Effector memory CD8-positive, alpha-beta T cell (primary cell): ENCODE measurements around the gene TCEA3.

Experiments used
- ATAC-seq: fragments of 150-1000 bp; cut with Tn5 transposase; replicated peaks from 2 replicates; pipeline ENCODE4 v1.10.0; 2021; ENCODE audit warnings: mild to moderate bottlenecking, moderate library complexity
- DNase-seq, 3 experiments: peaks; one replicate each; pipeline ENCODE4 v3.0.0; 2021
- H3K27ac Mint-ChIP-seq, 2 donors: one replicate each; pipeline ENCODE4 v1.8.0; 2022; ENCODE audit warnings: mild to moderate bottlenecking in 2 of 2, mixed read lengths in 2 of 2, moderate library complexity in 2 of 2
- H3K27me3 Mint-ChIP-seq, 2 donors: one replicate each; pipeline ENCODE4 v1.8.0; 2022; ENCODE audit warnings: mixed read lengths in 2 of 2
- H3K36me3 Mint-ChIP-seq: one replicate; pipeline ENCODE4 v1.8.0; 2022; ENCODE audit warnings: mild to moderate bottlenecking, moderate library complexity, mixed read lengths; ENCODE audit not compliant: insufficient read depth
- H3K4me1 Mint-ChIP-seq, 2 donors: one replicate each; pipeline ENCODE4 v1.8.0; 2022; ENCODE audit warnings: low read depth in 2 of 2, mixed read lengths in 2 of 2
- H3K4me3 Mint-ChIP-seq, 2 donors: one replicate each; pipeline ENCODE4 v1.8.0; 2022; ENCODE audit warnings: mild to moderate bottlenecking in 2 of 2, mixed read lengths in 2 of 2, moderate library complexity in 2 of 2
- H3K9me3 Mint-ChIP-seq, 2 donors: one replicate each; pipeline ENCODE4 v1.8.0; 2022; ENCODE audit warnings: mixed read lengths in 2 of 2

TCEA3 gene

DNA sequence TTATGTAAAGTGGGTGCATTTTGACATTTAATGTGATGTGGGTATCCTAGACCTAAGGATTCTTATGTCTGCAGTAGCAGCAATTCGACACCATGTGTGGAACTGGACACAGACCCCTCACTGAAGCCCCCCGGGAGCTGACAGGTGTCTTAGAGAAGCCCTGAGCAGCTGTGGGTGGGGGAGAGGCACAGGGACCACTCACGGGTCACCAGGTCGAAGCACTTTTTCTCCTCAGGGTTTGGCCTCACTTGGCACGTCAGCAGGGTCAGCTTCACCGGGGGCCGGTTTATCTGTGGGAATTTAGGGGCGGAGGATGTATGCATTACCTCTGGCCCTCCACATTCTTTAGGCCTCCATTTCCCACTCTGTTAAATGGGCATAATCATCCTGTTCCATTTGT is 14.0 kb upstream of the TCEA3 start:
- H3K27ac Mint-ChIP-seq, result no peak overlapping the region
- ATAC-seq (no peak), DNase-seq (no peak)
- H3K27me3 Mint-ChIP-seq, result peaks cover 4 to 44% of the 10 kb centered on the region in 2 donors
- peaks cover 3% of the 10 kb centered on the region for H3K36me3 Mint-ChIP-seq
- no peaks in the 10 kb centered on the region for H3K4me1 Mint-ChIP-seq
- H3K9me3 Mint-ChIP-seq, result no peaks in the 10 kb centered on the region
- H3K4me3 Mint-ChIP-seq, result no peak overlapping the region

- Mint-ChIP-seq H3K27ac (no peak overlapping the region), H3K27me3 (peaks cover 4 to 45% of the 10 kb centered on the region in 2 donors), H3K4me3 (no peak overlapping the region), H3K36me3 (peaks cover 3% of the 10 kb centered on the region), H3K9me3 (no peaks in the 10 kb centered on the region), H3K4me1 (no peaks in the 10 kb centered on the region)
- no peak for ATAC-seq
- DNase-seq, result no peak
Measured at GRCh38 chr1:23437355-23437664, 12.8 kb upstream of the TCEA3 start.

DNA sequence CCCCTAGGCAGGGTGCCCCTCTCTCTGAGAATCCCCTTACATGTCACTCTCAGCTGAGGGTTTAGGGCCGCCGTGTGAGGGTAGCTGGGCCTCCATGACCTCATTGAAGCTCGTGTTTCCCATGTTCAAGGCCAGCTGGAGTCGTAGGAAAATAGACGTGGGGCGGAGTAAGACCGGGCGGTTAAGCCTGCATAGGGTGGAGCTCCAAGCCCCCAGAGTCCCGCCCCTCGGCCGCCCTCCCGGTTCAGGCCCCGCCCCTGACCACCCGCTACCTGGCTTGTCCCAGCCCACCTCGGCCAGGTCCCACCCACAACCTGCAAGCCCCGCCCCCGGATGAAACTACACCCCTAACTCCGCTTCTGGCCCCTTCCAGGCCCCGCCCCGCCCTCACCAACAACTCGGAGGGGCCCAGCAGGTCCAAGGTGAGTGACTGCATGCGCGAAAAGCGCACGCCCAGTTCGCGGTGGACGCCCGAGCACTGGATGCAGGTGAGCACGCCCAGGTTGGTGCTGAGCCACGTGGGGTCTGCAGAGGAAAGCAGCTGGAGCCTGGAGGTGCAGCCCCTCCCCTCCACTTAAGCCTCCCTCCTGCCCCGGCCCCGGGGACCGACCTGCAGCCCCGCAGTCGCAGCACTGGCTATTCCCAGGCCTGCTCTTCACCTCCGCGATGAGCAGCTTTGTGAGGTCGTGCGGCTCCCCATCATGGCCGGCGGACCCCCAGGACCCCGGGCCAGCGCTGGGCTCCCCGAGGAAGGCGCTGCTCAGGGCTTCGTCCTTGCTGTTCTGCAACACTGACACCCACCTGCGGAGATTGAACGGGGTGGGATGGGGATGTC is 12.2 kb upstream of the TCEA3 start:
- ATAC-seq (peak; percentile 50), DNase-seq (peak in 1 of 3 experiments; percentile 12)
- Mint-ChIP-seq H3K36me3 (peaks cover 3% of the 10 kb centered on the region), H3K4me3 (peak overlapping the region in 1 of 2 donors; percentile 21), H3K9me3 (no peaks in the 10 kb centered on the region), H3K27ac (no peak overlapping the region), H3K27me3 (peaks cover 4 to 39% of the 10 kb centered on the region in 2 donors), H3K4me1 (no peaks in the 10 kb centered on the region)

DNA sequence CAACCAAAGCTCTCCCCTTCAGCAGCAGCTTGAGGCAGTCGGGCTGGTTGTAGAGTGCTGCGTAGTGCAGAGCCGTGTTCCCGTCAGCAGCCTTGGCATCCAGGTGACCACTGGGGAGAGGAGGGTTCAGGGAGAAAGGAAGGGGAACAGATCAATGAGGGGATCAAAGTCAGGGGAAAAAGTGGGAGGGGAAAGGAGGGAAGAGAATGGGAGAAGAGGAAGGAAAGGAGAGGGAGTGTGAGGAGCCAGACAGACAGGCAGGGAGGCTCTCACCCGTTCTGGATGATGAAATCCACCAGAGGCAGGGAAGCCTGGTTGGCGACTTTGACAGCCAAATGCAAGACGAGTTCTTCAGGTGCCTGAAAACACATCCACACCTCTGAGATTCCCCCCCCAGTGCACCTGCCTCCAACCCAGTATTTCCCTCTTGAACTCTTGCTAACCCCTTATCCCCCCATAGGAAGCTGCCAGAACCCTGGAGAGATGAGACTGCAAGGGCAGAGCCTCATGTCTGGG is 9.8 kb upstream of the TCEA3 start:
- Mint-ChIP-seq H3K9me3 (no peaks in the 10 kb centered on the region), H3K27me3 (peaks cover 4 to 50% of the 10 kb centered on the region in 2 donors), H3K4me1 (no peaks in the 10 kb centered on the region), H3K36me3 (no peaks in the 10 kb centered on the region), H3K4me3 (no peak overlapping the region), H3K27ac (no peak overlapping the region)
- DNase-seq (no peak), ATAC-seq (no peak)

- no peak for ATAC-seq
- no peaks in the 10 kb centered on the region for H3K36me3 Mint-ChIP-seq
- H3K9me3 Mint-ChIP-seq, result no peaks in the 10 kb centered on the region
Measured at GRCh38 chr1:23433122-23433521, 8.6 kb upstream of the TCEA3 start.

DNA sequence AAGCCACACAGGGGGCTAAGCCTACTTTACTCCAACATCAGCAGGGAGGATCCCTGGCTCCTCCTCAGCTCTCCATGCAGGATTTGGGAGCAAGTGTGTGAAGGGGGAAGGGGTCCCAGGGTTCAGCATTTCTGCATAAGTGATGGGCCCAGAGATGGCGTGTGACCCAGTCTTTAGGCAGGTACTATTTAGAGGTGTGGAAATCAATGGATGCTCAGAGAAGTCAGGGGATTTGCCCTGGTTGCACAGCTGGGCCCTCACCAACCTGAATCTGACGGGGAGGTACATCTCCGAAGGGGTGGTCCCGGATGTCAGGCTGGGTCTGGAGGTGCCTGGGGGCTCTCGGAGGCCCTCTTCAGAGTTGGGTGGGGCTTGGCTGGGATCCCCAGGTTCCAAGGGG is 6.9 kb upstream of the TCEA3 start:
- no peak overlapping the region for H3K27ac Mint-ChIP-seq
- DNase-seq (no peak), ATAC-seq (no peak)
- no peaks in the 10 kb centered on the region for H3K4me1 Mint-ChIP-seq
- no peaks in the 10 kb centered on the region for H3K9me3 Mint-ChIP-seq
- H3K27me3 Mint-ChIP-seq, result peaks cover 8 to 65% of the 10 kb centered on the region in 2 donors
- no peak overlapping the region for H3K4me3 Mint-ChIP-seq
- no peaks in the 10 kb centered on the region for H3K36me3 Mint-ChIP-seq

More at GRCh38 chr1:23433122-23433521, 8.6 kb upstream of the TCEA3 start:
- H3K27me3 Mint-ChIP-seq, result peaks cover 4 to 62% of the 10 kb centered on the region in 2 donors
- H3K4me3 Mint-ChIP-seq, result no peak overlapping the region
- no peak overlapping the region for H3K27ac Mint-ChIP-seq
- DNase-seq, result no peak
- H3K4me1 Mint-ChIP-seq, result no peaks in the 10 kb centered on the region

DNA sequence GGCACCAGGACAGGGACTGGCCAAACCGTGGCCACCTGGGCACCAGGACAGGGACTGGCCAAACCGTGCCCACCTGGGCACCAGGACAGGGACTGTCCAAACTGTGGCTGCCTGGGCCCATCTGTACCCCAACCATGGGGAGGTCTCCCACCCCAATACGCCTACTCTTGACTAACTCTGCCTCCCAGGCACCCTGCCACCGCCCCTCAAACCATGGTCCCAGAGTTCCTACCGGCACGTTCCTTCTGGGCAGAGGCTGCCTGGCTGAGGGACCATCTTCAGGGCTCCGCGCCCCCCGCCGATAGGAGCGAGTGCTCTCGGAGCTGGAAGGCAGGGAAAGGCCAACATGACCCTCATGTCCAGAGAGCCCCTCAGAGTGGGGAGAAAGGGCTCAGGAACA is 6.3 kb upstream of the TCEA3 start:
- Mint-ChIP-seq H3K27me3 (peaks cover 14 to 71% of the 10 kb centered on the region in 2 donors), H3K27ac (no peak overlapping the region), H3K9me3 (no peaks in the 10 kb centered on the region), H3K4me1 (no peaks in the 10 kb centered on the region), H3K4me3 (no peak overlapping the region), H3K36me3 (no peaks in the 10 kb centered on the region)
- DNase-seq (no peak), ATAC-seq (no peak)

GRCh38 chr1:23428136-23428905 is 3.8 kb upstream of the TCEA3 start:
- Mint-ChIP-seq H3K9me3 (no peaks in the 10 kb centered on the region), H3K27ac (no peak overlapping the region), H3K4me1 (peaks cover 5 to 14% of the 10 kb centered on the region in 2 donors), H3K4me3 (no peak overlapping the region), H3K36me3 (peaks cover 1% of the 10 kb centered on the region), H3K27me3 (peaks cover 21 to 71% of the 10 kb centered on the region in 2 donors)
- no peak for DNase-seq
- no peak for ATAC-seq

GRCh38 chr1:23427550-23427949 is 3.0 kb upstream of the TCEA3 start:
- H3K27ac Mint-ChIP-seq, result no peak overlapping the region
- ATAC-seq (no peak), DNase-seq (no peak)
- H3K4me1 Mint-ChIP-seq, result peaks cover 12 to 21% of the 10 kb centered on the region in 2 donors
- H3K9me3 Mint-ChIP-seq, result no peaks in the 10 kb centered on the region
- H3K27me3 Mint-ChIP-seq, result peaks cover 21 to 75% of the 10 kb centered on the region in 2 donors
- H3K36me3 Mint-ChIP-seq, result peaks cover 3% of the 10 kb centered on the region
- no peak overlapping the region for H3K4me3 Mint-ChIP-seq

DNA sequence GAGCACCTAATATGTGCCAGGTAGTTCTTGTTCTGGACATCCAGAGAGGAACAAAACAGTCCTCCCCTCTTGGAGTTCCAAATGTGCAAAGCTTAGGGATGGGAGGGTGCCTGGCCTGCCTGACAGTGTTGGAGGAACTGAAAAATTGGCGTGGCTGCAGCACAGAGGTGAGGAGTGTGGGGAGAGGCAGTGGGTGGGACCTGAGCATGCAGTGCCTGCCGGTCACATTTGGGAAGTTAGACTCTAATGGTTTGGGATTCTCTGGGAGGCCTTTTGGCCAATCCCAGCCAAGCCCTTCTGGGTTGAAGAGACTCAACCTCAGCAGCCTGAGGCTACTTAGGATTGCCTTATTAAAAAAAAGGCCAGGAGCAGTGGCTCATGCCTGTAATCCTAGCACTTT is 2.3 kb upstream of the TCEA3 start:
- no peak for ATAC-seq
- peaks cover 21 to 75% of the 10 kb centered on the region in 2 donors for H3K27me3 Mint-ChIP-seq

DNA sequence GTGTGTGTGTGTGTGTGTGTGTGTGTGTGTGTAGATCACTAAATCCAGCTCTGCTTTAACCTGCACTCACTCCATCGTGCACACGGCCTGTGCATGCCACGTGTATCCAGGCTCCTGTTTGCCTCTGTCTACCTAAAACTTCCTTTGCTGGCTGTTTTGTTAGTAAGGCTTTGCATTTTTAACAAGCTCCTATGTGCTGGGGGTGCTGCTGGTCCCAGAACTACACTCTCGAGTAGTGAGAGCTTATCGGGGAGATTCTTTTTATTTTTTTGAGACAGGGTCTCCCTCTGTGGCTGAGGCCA is 596 bp upstream of the TCEA3 start:
- no peak for ATAC-seq
- no peak for DNase-seq
- Mint-ChIP-seq H3K27me3 (peaks cover 26 to 64% of the 10 kb centered on the region in 2 donors), H3K27ac (no peak overlapping the region), H3K36me3 (peaks cover 3% of the 10 kb centered on the region), H3K4me3 (peak overlapping the region; percentile 64 to 76), H3K9me3 (no peaks in the 10 kb centered on the region), H3K4me1 (peaks cover 20 to 29% of the 10 kb centered on the region in 2 donors)

More for the DNA sequence above, 2.3 kb upstream of the TCEA3 start:
- Mint-ChIP-seq H3K4me1 (peaks cover 19 to 29% of the 10 kb centered on the region in 2 donors), H3K27ac (no peak overlapping the region), H3K36me3 (peaks cover 3% of the 10 kb centered on the region), H3K9me3 (no peaks in the 10 kb centered on the region), H3K4me3 (no peak overlapping the region)
- DNase-seq, result no peak

DNA sequence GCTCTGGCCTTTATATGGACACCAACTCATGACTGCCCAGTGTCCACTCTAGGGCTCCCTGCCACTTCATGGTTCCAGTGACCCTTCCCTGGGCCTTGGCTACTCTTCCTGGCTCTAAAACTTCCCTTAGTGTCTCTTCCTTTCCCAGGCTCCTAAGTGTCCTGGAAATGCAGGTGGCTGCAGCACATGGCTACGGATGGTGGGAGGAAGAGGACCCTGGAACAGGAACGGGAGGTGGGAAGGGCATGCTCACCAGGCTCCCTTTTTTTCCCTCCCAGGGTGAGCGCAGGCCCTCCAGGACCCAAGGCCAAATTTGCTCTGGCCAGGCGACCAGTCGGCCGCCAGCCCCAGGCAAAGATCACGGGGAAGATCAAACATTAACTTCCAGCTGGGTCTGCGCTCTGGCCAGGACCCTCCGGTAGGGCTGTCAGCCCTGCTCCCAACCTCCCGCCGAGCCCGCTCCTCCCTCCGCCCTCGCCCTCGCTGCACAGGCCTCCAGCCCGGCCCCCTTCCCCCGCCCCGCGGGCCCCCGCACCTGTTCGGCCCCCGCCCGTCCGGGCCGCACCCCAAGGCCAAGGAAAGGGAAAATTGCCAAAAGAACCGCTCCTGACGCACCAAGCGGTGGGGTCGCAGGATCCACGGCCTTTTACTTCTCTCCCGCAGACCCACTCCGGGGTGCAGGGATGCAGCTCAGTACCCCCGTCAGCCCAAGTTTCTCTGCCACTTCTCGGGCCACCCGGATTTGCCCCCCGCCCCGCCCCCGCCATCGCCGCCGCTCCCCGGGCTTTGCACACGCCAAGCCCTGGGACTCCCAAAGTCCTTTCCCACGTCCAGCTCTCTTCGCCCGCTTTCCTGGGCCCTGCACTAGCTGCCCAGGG is 894 bp downstream of the TCEA3 start:
- Mint-ChIP-seq H3K4me1 (peaks cover 20 to 29% of the 10 kb centered on the region in 2 donors), H3K4me3 (peak overlapping the region; percentile 64 to 76), H3K27me3 (peaks cover 26 to 62% of the 10 kb centered on the region in 2 donors), H3K9me3 (no peaks in the 10 kb centered on the region), H3K27ac (no peak overlapping the region), H3K36me3 (peaks cover 3% of the 10 kb centered on the region)
- DNase-seq, result no peak
- ATAC-seq, result no peak

- H3K9me3 Mint-ChIP-seq, result no peaks in the 10 kb centered on the region
- no peak overlapping the region for H3K27ac Mint-ChIP-seq
- DNase-seq (no peak), ATAC-seq (no peak)
- peaks cover 26 to 54% of the 10 kb centered on the region in 2 donors for H3K27me3 Mint-ChIP-seq
- peaks cover 20 to 29% of the 10 kb centered on the region in 2 donors for H3K4me1 Mint-ChIP-seq
- H3K4me3 Mint-ChIP-seq, result peak overlapping the region; percentile 64 to 76
- H3K36me3 Mint-ChIP-seq, result peaks cover 3% of the 10 kb centered on the region
Measured at GRCh38 chr1:23422941-23423340, 1.6 kb downstream of the TCEA3 start.
